Adrenal gland (tissue), 12 donors: ENCODE data around the gene NOS2. TPM values are rescaled to one million over a fixed set of nuclear protein-coding genes. Genes with fewer than 3 reads are reported as not detected.
"Not testable (repeated sequence)": the region's sequence is repeated elsewhere in the genome, so short reads cannot be mapped to it uniquely, and the experiment has no call there.

Experiments used
- DNase-seq, 7 donors: peaks; one replicate each; pipeline ENCODE4 v3.0.0-alpha.2; 2019 to 2020
- H3K27ac ChIP-seq, 5 donors: fragments of 200-600 bp; sonication (generic) in 4 of 5; 1 replicate in 3 of 5; 2 replicates in 2 of 5; pipeline versions ENCODE4 v1.5.1 to v1.8.0; 2016 to 2020; ENCODE audit warnings: mild to moderate bottlenecking in 1 of 5
- H3K27me3 ChIP-seq: fragments of 200-600 bp; 2 replicates; pipeline ENCODE4 v1.8.0; 2021
- H3K36me3 ChIP-seq, 2 donors: fragments of 200-600 bp; replicated peaks in 1 of 2; 1 replicate in 1 of 2; 2 replicates in 1 of 2; pipeline versions ENCODE4 v1.5.1 to v1.8.0; 2018 to 2022
- H3K4me1 ChIP-seq, 2 donors: fragments of 200-600 bp; replicated peaks in 1 of 2; 1 replicate in 1 of 2; 2 replicates in 1 of 2; pipeline versions ENCODE4 v1.5.1 to v1.8.0; 2018 to 2021
- H3K4me3 ChIP-seq, 4 donors: fragments of 200-600 bp; sonication (generic) in 3 of 4; one replicate each; pipeline ENCODE4 v1.5.1; 2016 to 2018
- H3K9me3 ChIP-seq, 3 donors: fragments of 200-600 bp; sonication (generic) in 1 of 3; replicated peaks in 1 of 3; 1 replicate in 2 of 3; 2 replicates in 1 of 3; pipeline versions ENCODE4 v1.5.1 to v1.8.0; 2016 to 2021
- CTCF ChIP-seq, 6 experiments: fragments of 450-650 bp in 4 of 6; fragments of 200-600 bp in 2 of 6; sonication (generic) in 1 of 6; IDR thresholded peaks; 1 replicate in 5 of 6; 2 replicates in 1 of 6; pipeline versions ENCODE4 v1.5.1 to v1.8.0; 2016 to 2021; ENCODE audit warnings: antibody characterized with exemption in 6 of 6, mild to moderate bottlenecking in 2 of 6, moderate library complexity in 1 of 6
- POLR2A ChIP-seq, 2 donors: fragments of 450-650 bp; IDR thresholded peaks; one replicate each; pipeline ENCODE4 v1.6.1; 2017; ENCODE audit warnings: antibody characterized with exemption in 2 of 2, mild to moderate bottlenecking in 2 of 2, moderate library complexity in 1 of 2
- WGBS, 4 donors: extraction: QIAGEN DNeasy Blood & Tissue Kit in 2 of 4; methylation state at CpG; one replicate each; pipeline versions ENCODE4 v1.1.5 to v1.1.7; 2013 to 2017; 5-methylcytosine and 5-hydroxymethylcytosine counted together
- intact Hi-C, 2 donors: fragments of 100-400 bp; cut with DNase I; formaldehyde crosslinking; loops; one replicate each; pipeline versions ENCODE4 v1.14.1 to v1.15.0; 2022 to 2023
- polyA plus RNA-seq, 3 donors: library from polyadenylated mRNA; stranded (reverse); fragments of 200-250 nt in 2 of 3; fragments of 350-450 nt in 1 of 3; fragmentation: Illumina TruSeq in 1 of 3; extraction: RNeasy Lipid Tissue Mini Kit (QIAGEN cat#74804) in 1 of 3; gene quantifications; one replicate each; pipeline ENCODE4 v1.2.3, GENCODE V29; 2013 to 2014
- total RNA-seq, 9 donors: library from RNA; depleted of rRNA in 4 of 9; stranded (reverse); fragments of >200 nt in 4 of 9; fragments of 120-200 nt in 1 of 9; fragmentation: NEBNext Ultra II Directional in 1 of 9; extraction: Animal tissue kit (Norgen Biotek cat#: 25700) in 1 of 9; gene quantifications; one replicate each; pipeline versions ENCODE4 v1.1.0 to v1.2.4, GENCODE V29; 2013 to 2023
- donor health status: healthy with polysubstance abuse.
- donor health status: Bipolar disorder and iron deficiency.
- donor health status: DM: yes; HTN: yes; CAD: no.
- donor health status: DM: no; HTN: no; CAD: no.
- donor health status: DM: no; HTN: no; CAD: no.
- donor health status: DM: yes; HTN: yes; CAD: no.

NOS2 gene
- total and polyA plus RNA-seq, 12 donors, result 0.17 to 3.3 (median 0.61) TPM

- DNase-seq, result peak in 1 of 7 donors; percentile 21
- WGBS, 4 donors, result 86 to 95% (median 91%) methylated on average over 13 of the region's 13 CpGs
- H3K27ac ChIP-seq, result no peak overlapping the region
- no peaks in the 10 kb centered on the region for H3K27me3 ChIP-seq
- no peaks in the 10 kb centered on the region for H3K9me3 ChIP-seq
- TF ChIP-seq POLR2A (IDR thresholded peaks at IDR 0.05) (no peak), CTCF (IDR thresholded peaks at IDR 0.05) (peak in 1 of 6 experiments; percentile 38)
- no peak overlapping the region for H3K4me3 ChIP-seq
- H3K4me1 ChIP-seq, result no peaks in the 10 kb centered on the region
- H3K36me3 ChIP-seq, result no peaks in the 10 kb centered on the region
- intact Hi-C loops, result loop anchor here in 1 of 2 donors (5.0 kb wide), 1 partner anchor 50 kb away; no protein-coding TSS in a partner anchor
Measured at GRCh38 chr17:27747462-27748359, 52.6 kb downstream of the NOS2 start.

GRCh38 chr17:27746881-27747280, 53.4 kb downstream of the NOS2 start:
- TF ChIP-seq CTCF (IDR thresholded peaks at IDR 0.05) (no peak), POLR2A (IDR thresholded peaks at IDR 0.05) (no peak)
- Histone ChIP-seq H3K36me3 (no peaks in the 10 kb centered on the region), H3K9me3 (no peaks in the 10 kb centered on the region), H3K27me3 (no peaks in the 10 kb centered on the region), H3K27ac (no peak overlapping the region), H3K4me1 (peaks cover 0 to 1% of the 10 kb centered on the region in 2 donors), H3K4me3 (no peak overlapping the region)
- intact Hi-C loops, result loop anchor here in 1 of 2 donors (5.0 kb wide), 1 partner anchor 50 kb away; no protein-coding TSS in a partner anchor
- peak in 1 of 7 donors; percentile 28 for DNase-seq
- 89 to 98% (median 91%) methylated on average over 4 to 5 of the region's 5 CpGs for WGBS, 4 donors

- DNase-seq, H3K27me3 ChIP-seq, H3K4me1 ChIP-seq, H3K9me3 ChIP-seq, H3K36me3 ChIP-seq, H3K27ac ChIP-seq, H3K4me3 ChIP-seq: not testable (repeated sequence)
- 67 to 89% (median 82%) methylated on average over 1 of the region's 5 CpGs for WGBS, 4 donors
- intact Hi-C loops, result loop anchor here in 1 of 2 donors (5.0 kb wide), 1 partner anchor 49 kb away; no protein-coding TSS in a partner anchor
Measured at GRCh38 chr17:27746320-27746719, 54.0 kb downstream of the NOS2 start.

- intact Hi-C loops, result loop anchor here in 1 of 2 donors (5.0 kb wide), 1 partner anchor 48 kb away; no protein-coding TSS in a partner anchor
- not testable (repeated sequence) for H3K27me3 ChIP-seq, H3K27ac ChIP-seq, H3K9me3 ChIP-seq, H3K4me3 ChIP-seq, H3K36me3 ChIP-seq
- peak in 1 of 7 donors; percentile 9 for DNase-seq
- peaks cover 6 to 12% of the 10 kb centered on the region in 2 donors for H3K4me1 ChIP-seq
- WGBS, 4 donors, result 86 to 93% (median 92%) methylated on average over 9 to 13 of the region's 13 CpGs
Measured at GRCh38 chr17:27745207-27745830, 55.0 kb downstream of the NOS2 start.

GRCh38 chr17:27743281-27743885, 56.9 kb downstream of the NOS2 start:
- Histone ChIP-seq H3K27me3 (no peaks in the 10 kb centered on the region), H3K36me3 (no peaks in the 10 kb centered on the region), H3K9me3 (no peaks in the 10 kb centered on the region), H3K4me1 (peaks cover 6 to 12% of the 10 kb centered on the region in 2 donors), H3K27ac (no peak overlapping the region), H3K4me3 (no peak overlapping the region)
- TF ChIP-seq CTCF (IDR thresholded peaks at IDR 0.05) (no peak), POLR2A (IDR thresholded peaks at IDR 0.05) (no peak)
- WGBS, 4 donors, result 85 to 91% (median 89%) methylated on average over 8 of the region's 8 CpGs
- intact Hi-C loops, result no loop called here
- peak in 2 of 7 donors; percentile 23 to 41 for DNase-seq
